SK-N-MC (cell line): Measurements from ENCODE around the gene BOLA3.

Source experiments
- DNase-seq: peaks from one replicate; pipeline ENCODE4 v3.0.0-alpha.2; 2011; ENCODE audit warnings: low read depth, low spot score
- H3K27ac ChIP-seq: fragments of 200-600 bp; sonication (generic); 2 replicates; pipeline ENCODE4 v1.5.1; 2016; ENCODE audit warnings: mixed run types
- H3K36me3 ChIP-seq: fragments of 200-600 bp; sonication (generic); 2 replicates; pipeline ENCODE4 v1.6.1; 2017; ENCODE audit warnings: antibody characterized with exemption, low read length, mixed read lengths; ENCODE audit not compliant: insufficient read depth
- H3K4me3 ChIP-seq: fragments of 200-600 bp; sonication (generic); 2 replicates; pipeline ENCODE4 v1.5.1; 2016
- H3K9ac ChIP-seq: fragments of 200-600 bp; sonication (generic); 2 replicates; pipeline ENCODE4 v1.8.0; 2017; ENCODE audit warnings: mixed run types, mixed read lengths; ENCODE audit not compliant: insufficient read length
- H3K9me3 ChIP-seq: fragments of 200-600 bp; sonication (generic); 2 replicates; pipeline ENCODE4 v1.6.1; 2017; ENCODE audit warnings: low read depth, mild to moderate bottlenecking, antibody characterized with exemption, low read length, moderate library complexity, mixed read lengths
- EZH2 ChIP-seq: fragments of 200-600 bp; sonication (generic); IDR thresholded peaks from one replicate; pipeline ENCODE4 v1.6.1; 2017; ENCODE audit warnings: antibody characterized with exemption
- FOXP2 ChIP-seq: optimal IDR thresholded peaks from 2 replicates; pipeline ENCODE3; 2011; ENCODE audit warnings: mild to moderate bottlenecking, moderate library complexity; ENCODE audit not compliant: insufficient read depth; ENCODE audit errors: extremely low read length, control extremely low read depth
- POLR2AphosphoS5 ChIP-seq: IDR thresholded peaks from 2 replicates; pipeline ENCODE4 v1.6.1; 2012; ENCODE audit warnings: mild to moderate bottlenecking, low read depth, low read length, borderline replicate concordance

BOLA3 gene

DNA sequence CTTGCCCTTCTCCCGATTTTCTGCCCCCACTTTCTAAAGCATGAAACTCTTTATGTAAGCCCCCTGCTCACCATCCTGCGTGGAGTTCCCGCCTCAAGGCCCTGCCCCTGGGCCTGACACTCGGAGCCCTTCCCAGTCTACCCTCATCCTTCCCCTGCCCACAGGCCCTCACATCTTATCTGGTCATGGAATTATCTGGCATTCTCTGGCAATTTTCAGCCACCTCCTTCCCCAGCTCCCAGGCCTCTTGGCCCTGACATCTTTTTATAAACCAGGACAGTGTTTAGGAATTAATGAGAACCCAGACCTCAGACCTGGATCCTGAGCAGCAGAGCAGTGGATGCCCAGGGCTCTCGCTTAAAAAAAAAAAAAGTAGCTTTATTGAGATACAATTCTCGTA lies 61.7 kb downstream of the BOLA3 start:
- no peak overlapping the region for H3K27ac ChIP-seq
- no peaks in the 10 kb centered on the region for H3K9me3 ChIP-seq
- H3K9ac ChIP-seq: no peak overlapping the region
- DNase-seq: no peak
- TF ChIP-seq FOXP2 (no peak), EZH2 (no peak), POLR2AphosphoS5 (no peak)
- H3K4me3 ChIP-seq: no peak overlapping the region
- peaks cover 67% of the 10 kb centered on the region for H3K36me3 ChIP-seq
